ENCODE results near the gene MYH14. TPM values are rescaled to one million over a fixed set of nuclear protein-coding genes. Genes with fewer than 3 reads are reported as not detected.

MYH14 gene
- total RNA-seq, 1 donor from 2014 or later: 1.6 TPM

DNA sequence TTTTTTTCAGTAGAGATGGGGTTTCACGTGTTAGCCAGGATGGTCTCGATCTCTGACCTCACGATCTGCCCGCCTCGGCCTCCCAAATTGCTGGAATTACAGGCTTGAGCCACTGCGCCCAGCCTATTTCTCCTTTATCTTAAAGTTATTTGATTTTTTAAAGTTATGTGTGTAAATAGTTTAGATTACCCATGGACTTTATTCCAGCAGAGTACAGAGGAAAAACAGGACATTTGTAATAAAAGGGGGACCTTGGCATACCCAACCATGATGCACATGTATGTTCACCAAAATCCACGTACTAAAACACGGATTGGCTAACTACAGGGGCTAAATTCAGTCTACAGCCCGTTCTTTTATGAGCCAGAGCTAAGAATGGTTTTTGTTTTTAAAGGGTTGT, 26.6 kb upstream of the MYH14 start:
- TF ChIP-seq EZH2phosphoT487 (IDR thresholded peaks at IDR 0.05): no peak
- TF ChIP-seq, protein P1, sequence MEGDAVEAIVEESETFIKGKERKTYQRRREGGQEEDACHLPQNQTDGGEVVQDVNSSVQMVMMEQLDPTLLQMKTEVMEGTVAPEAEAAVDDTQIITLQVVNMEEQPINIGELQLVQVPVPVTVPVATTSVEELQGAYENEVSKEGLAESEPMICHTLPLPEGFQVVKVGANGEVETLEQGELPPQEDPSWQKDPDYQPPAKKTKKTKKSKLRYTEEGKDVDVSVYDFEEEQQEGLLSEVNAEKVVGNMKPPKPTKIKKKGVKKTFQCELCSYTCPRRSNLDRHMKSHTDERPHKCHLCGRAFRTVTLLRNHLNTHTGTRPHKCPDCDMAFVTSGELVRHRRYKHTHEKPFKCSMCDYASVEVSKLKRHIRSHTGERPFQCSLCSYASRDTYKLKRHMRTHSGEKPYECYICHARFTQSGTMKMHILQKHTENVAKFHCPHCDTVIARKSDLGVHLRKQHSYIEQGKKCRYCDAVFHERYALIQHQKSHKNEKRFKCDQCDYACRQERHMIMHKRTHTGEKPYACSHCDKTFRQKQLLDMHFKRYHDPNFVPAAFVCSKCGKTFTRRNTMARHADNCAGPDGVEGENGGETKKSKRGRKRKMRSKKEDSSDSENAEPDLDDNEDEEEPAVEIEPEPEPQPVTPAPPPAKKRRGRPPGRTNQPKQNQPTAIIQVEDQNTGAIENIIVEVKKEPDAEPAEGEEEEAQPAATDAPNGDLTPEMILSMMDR (IDR thresholded peaks at IDR 0.05): no peak
- TF ChIP-seq EZH2 (IDR thresholded peaks at IDR 0.05): no peak
- H3K9me3 ChIP-seq (ENCODE audit: low read depth): no peaks in the 10 kb centered on the region
- no peak overlapping the region for H3K27ac ChIP-seq
- Mint-ChIP-seq H3K9me3 (no peaks in the 10 kb centered on the region), H3K4me1 (peaks cover 23% of the 10 kb centered on the region), H3K36me3 (no peaks in the 10 kb centered on the region), H3K27me3 (ENCODE audit: insufficient read depth, low read depth) (peaks cover 3% of the 10 kb centered on the region), H3K27ac (no peak overlapping the region), H3K4me3 (no peak overlapping the region)
- no peaks in the 10 kb centered on the region for H3F3A ChIP-seq (ENCODE audit: low read depth)
- H3K4me1 ChIP-seq: no peaks in the 10 kb centered on the region
- H3K27me3 ChIP-seq: no peaks in the 10 kb centered on the region
- no peak overlapping the region for H2AFZ ChIP-seq (replicated peaks)
- H3K4me2 ChIP-seq: no peak overlapping the region
- H3K79me2 ChIP-seq (ENCODE audit: low read depth): no peaks in the 10 kb centered on the region
- no peak overlapping the region for H3K9ac ChIP-seq
- no peaks in the 10 kb centered on the region for H4K20me1 ChIP-seq (ENCODE audit: low read depth)
- no peak for DNase-seq (ENCODE audit: low spot score)
- no peak overlapping the region for H3K4me3 ChIP-seq
- no peaks in the 10 kb centered on the region for H3K36me3 ChIP-seq

DNA sequence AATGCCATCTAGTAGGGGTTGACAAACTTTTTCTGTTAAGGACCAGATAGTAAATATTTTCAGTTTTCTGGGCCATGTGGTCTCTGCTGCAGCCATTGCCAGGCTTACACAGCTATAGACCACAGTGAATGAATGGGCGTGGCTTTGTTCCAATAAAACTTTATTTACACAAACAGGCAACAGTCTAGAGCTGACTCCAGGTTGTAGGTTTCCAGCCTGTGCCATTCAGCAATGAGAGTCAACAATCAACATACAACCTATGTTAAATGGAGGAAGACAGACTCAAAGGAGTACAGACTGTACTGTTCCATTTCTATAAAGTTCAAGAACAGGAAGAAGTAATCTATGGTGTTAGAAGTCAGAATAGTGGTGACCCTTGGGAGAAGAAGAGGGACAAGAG, 25.1 kb upstream of the MYH14 start:
- Histone ChIP-seq H2AFZ (replicated peaks) (no peak overlapping the region), H3K4me3 (no peak overlapping the region), H3K79me2 (ENCODE audit: low read depth) (no peaks in the 10 kb centered on the region), H3K27me3 (no peaks in the 10 kb centered on the region), H4K20me1 (ENCODE audit: low read depth) (no peaks in the 10 kb centered on the region), H3K4me2 (no peak overlapping the region), H3K27ac (no peak overlapping the region), H3K9me3 (ENCODE audit: low read depth) (no peaks in the 10 kb centered on the region), H3F3A (ENCODE audit: low read depth) (no peaks in the 10 kb centered on the region), H3K9ac (no peak overlapping the region), H3K4me1 (no peaks in the 10 kb centered on the region), H3K36me3 (no peaks in the 10 kb centered on the region)
- H3K36me3 Mint-ChIP-seq: no peaks in the 10 kb centered on the region
- peaks cover 20% of the 10 kb centered on the region for H3K4me1 Mint-ChIP-seq
- DNase-seq (ENCODE audit: low spot score): no peak
- H3K4me3 Mint-ChIP-seq: no peak overlapping the region
- no peaks in the 10 kb centered on the region for H3K9me3 Mint-ChIP-seq
- TF ChIP-seq EZH2phosphoT487 (IDR thresholded peaks at IDR 0.05): no peak
- TF ChIP-seq EZH2 (IDR thresholded peaks at IDR 0.05): no peak
- TF ChIP-seq, protein P1 (IDR thresholded peaks at IDR 0.05): no peak
- peaks cover 3% of the 10 kb centered on the region for H3K27me3 Mint-ChIP-seq (ENCODE audit: insufficient read depth, low read depth)
- peak overlapping the region; percentile 20 for H3K27ac Mint-ChIP-seq

DNA sequence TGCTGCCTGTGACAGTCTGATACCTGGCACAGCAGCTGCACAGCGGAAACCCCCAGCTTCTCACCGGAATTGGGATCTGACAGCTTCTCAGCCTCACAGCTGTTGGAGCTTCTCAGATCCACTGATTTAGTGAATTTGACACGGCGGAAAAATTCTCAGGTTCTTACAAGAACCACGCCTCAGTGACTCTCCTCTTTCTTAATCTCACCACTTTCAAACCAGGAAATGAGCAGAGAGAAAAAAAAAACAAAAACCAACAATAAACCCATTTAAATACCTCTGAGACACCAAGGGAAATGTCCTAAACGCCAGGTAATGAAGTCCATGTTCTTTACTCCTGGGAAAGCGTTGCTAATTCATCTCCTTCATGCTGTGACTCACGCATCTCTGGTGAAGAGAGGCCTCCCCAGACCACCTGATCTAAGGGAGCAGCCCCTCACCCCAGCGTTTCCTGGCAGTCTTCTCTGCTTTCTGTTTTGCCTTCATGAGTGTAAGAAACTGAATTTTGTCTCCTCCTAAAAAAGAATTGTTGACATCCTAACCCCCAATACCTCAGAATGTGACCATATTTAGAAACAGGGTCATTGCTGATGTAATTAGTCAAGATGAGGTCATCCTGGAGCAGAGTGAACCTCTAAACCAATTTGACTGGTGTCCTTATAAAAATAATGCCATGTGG, 24.4 kb upstream of the MYH14 start:
- Histone ChIP-seq H3K9me3 (ENCODE audit: low read depth) (no peaks in the 10 kb centered on the region), H3K4me3 (no peak overlapping the region), H4K20me1 (ENCODE audit: low read depth) (no peaks in the 10 kb centered on the region), H3K36me3 (no peaks in the 10 kb centered on the region), H3K27me3 (no peaks in the 10 kb centered on the region), H2AFZ (replicated peaks) (no peak overlapping the region), H3K79me2 (ENCODE audit: low read depth) (no peaks in the 10 kb centered on the region), H3K4me1 (no peaks in the 10 kb centered on the region), H3K4me2 (no peak overlapping the region), H3K27ac (no peak overlapping the region), H3F3A (ENCODE audit: low read depth) (no peaks in the 10 kb centered on the region), H3K9ac (no peak overlapping the region)
- Mint-ChIP-seq H3K4me1 (peaks cover 20% of the 10 kb centered on the region), H3K36me3 (no peaks in the 10 kb centered on the region), H3K4me3 (peak overlapping the region; percentile 11), H3K27me3 (ENCODE audit: insufficient read depth, low read depth) (peaks cover 3% of the 10 kb centered on the region), H3K27ac (peak overlapping the region; percentile 20), H3K9me3 (no peaks in the 10 kb centered on the region)
- no peak for TF ChIP-seq EZH2phosphoT487 (IDR thresholded peaks at IDR 0.05)
- TF ChIP-seq, protein P1 (IDR thresholded peaks at IDR 0.05): no peak
- no peak for TF ChIP-seq EZH2 (IDR thresholded peaks at IDR 0.05)
- DNase-seq (ENCODE audit: low spot score): no peak

All from neural progenitor cell (in vitro differentiated cells).